Ascending aorta (tissue), 2 donors: ENCODE measurements around the gene MCRIP2. TPM values are rescaled to one million over a fixed set of nuclear protein-coding genes. Genes with fewer than 3 reads are reported as not detected.

Source experiments
- DNase-seq, 2 donors: peaks; one replicate each; pipeline ENCODE4 v3.0.0-alpha.2; 2019; ENCODE audit warnings: low spot score in 2 of 2
- H3K27ac ChIP-seq, 2 donors: fragments of 200-600 bp; sonication (generic); one replicate each; pipeline ENCODE4 v1.5.1; 2016 to 2017; ENCODE audit warnings: mild to moderate bottlenecking in 1 of 2
- H3K27me3 ChIP-seq: fragments of 200-600 bp; sonication (generic); one replicate; pipeline ENCODE4 v1.5.1; 2017
- H3K36me3 ChIP-seq, 2 donors: fragments of 200-600 bp; sonication (generic); one replicate each; pipeline ENCODE4 v1.5.1; 2016
- H3K4me1 ChIP-seq, 2 donors: fragments of 200-600 bp; sonication (generic); one replicate each; pipeline ENCODE4 v1.5.1; 2016 to 2017; ENCODE audit warnings: mild to moderate bottlenecking in 1 of 2
- H3K4me3 ChIP-seq, 2 donors: fragments of 200-600 bp; sonication (generic); one replicate each; pipeline ENCODE4 v1.5.1; 2016 to 2017; ENCODE audit warnings: mild to moderate bottlenecking in 1 of 2
- H3K9me3 ChIP-seq, 2 donors: fragments of 200-600 bp; sonication (generic); one replicate each; pipeline ENCODE4 v1.5.1; 2016
- CTCF ChIP-seq, 3 experiments: fragments of 200-600 bp in 2 of 3; fragments of 450-650 bp in 1 of 3; sonication (generic) in 2 of 3; IDR thresholded peaks; one replicate each; pipeline ENCODE4 v1.5.1; 2016 to 2019; ENCODE audit warnings: antibody characterized with exemption in 3 of 3, mild to moderate bottlenecking in 1 of 3, moderate library complexity in 1 of 3
- intact Hi-C: fragments of 100-400 bp; cut with DNase I; formaldehyde crosslinking; loops from one replicate; pipeline ENCODE4 v1.15.1; 2023
- total RNA-seq: library from RNA; depleted of rRNA; stranded (reverse); fragments of >200 nt; gene quantifications from one replicate; pipeline ENCODE4 v1.1.0, GENCODE V29; 2016

MCRIP2 gene
- total RNA-seq, 1 donor from 2014 or later = 92.9 TPM

- intact Hi-C loops = loop anchor here (2.0 kb wide), 1 partner anchor 44 kb away; the partner anchor contains the start of gene METTL26
- Histone ChIP-seq H3K4me3 (peak overlapping the region; percentile 89 to 90), H3K4me1 (peaks cover 20 to 40% of the 10 kb centered on the region in 2 donors), H3K27ac (peak overlapping the region; percentile 85 to 90), H3K36me3 (peaks cover 13 to 15% of the 10 kb centered on the region in 2 donors), H3K9me3 (no peaks in the 10 kb centered on the region), H3K27me3 (no peaks in the 10 kb centered on the region)
- TF ChIP-seq CTCF (IDR thresholded peaks at IDR 0.05) = no peak
- no peak for DNase-seq
Measured at GRCh38 chr16:680625-680945, 39.0 kb downstream of the MCRIP2 start.

GRCh38 chr16:680967-681745 is 39.5 kb downstream of the MCRIP2 start:
- no peak for TF ChIP-seq CTCF (IDR thresholded peaks at IDR 0.05)
- Histone ChIP-seq H3K4me1 (peaks cover 20 to 36% of the 10 kb centered on the region in 2 donors), H3K4me3 (peak overlapping the region; percentile 89 to 90), H3K27me3 (no peaks in the 10 kb centered on the region), H3K9me3 (no peaks in the 10 kb centered on the region), H3K27ac (peak overlapping the region; percentile 85 to 90), H3K36me3 (peaks cover 13 to 21% of the 10 kb centered on the region in 2 donors)
- DNase-seq = no peak
- intact Hi-C loops = loop anchor here (2.0 kb wide), 1 partner anchor 44 kb away; the partner anchor contains the start of gene METTL26

- Histone ChIP-seq H3K36me3 (peaks cover 19 to 28% of the 10 kb centered on the region in 2 donors), H3K9me3 (no peaks in the 10 kb centered on the region), H3K27ac (no peak overlapping the region), H3K4me1 (peaks cover 20 to 36% of the 10 kb centered on the region in 2 donors), H3K4me3 (peak overlapping the region; percentile 89 to 90), H3K27me3 (no peaks in the 10 kb centered on the region)
- intact Hi-C loops = loop anchor here (2.0 kb wide), 1 partner anchor 45 kb away; the partner anchor contains the start of gene METTL26
- no peak for DNase-seq
- no peak for TF ChIP-seq CTCF (IDR thresholded peaks at IDR 0.05)
Measured at GRCh38 chr16:681746-682427, 40.3 kb downstream of the MCRIP2 start.

GRCh38 chr16:682493-683395 is 41.1 kb downstream of the MCRIP2 start:
- TF ChIP-seq CTCF (IDR thresholded peaks at IDR 0.05) = no peak
- Histone ChIP-seq H3K36me3 (peaks cover 20 to 36% of the 10 kb centered on the region in 2 donors), H3K4me1 (peaks cover 20 to 36% of the 10 kb centered on the region in 2 donors), H3K27ac (no peak overlapping the region), H3K27me3 (no peaks in the 10 kb centered on the region), H3K4me3 (peak overlapping the region in 1 of 2 donors; percentile 89), H3K9me3 (no peaks in the 10 kb centered on the region)
- intact Hi-C loops = no loop called here
- no peak for DNase-seq

- peak overlapping the region; percentile 64 to 69 for H3K4me3 ChIP-seq
- no peaks in the 10 kb centered on the region for H3K9me3 ChIP-seq
- DNase-seq = no peak
- intact Hi-C loops = no loop called here
- peaks cover 20 to 36% of the 10 kb centered on the region in 2 donors for H3K4me1 ChIP-seq
- TF ChIP-seq CTCF (IDR thresholded peaks at IDR 0.05) = no peak
- peaks cover 20 to 36% of the 10 kb centered on the region in 2 donors for H3K36me3 ChIP-seq
- H3K27me3 ChIP-seq = no peaks in the 10 kb centered on the region
- no peak overlapping the region for H3K27ac ChIP-seq
Measured at GRCh38 chr16:683396-684070, 41.9 kb downstream of the MCRIP2 start.
